Prostate gland (tissue), 2 donors: Measurements from ENCODE around the gene PNMA6A.

Source experiments
- CTCF ChIP-seq, 4 experiments: fragments of 200-600 bp in 2 of 4; fragments of 450-650 bp in 2 of 4; sonication (generic) in 2 of 4; IDR thresholded peaks; 1 replicate in 3 of 4; 2 replicates in 1 of 4; pipeline ENCODE4 v1.5.1; 2016 to 2019; ENCODE audit warnings: antibody characterized with exemption in 4 of 4, mild to moderate bottlenecking in 2 of 4, moderate library complexity in 2 of 4
- POLR2A ChIP-seq: fragments of 450-650 bp; IDR thresholded peaks from one replicate; pipeline ENCODE4 v1.6.1; 2016; ENCODE audit warnings: antibody characterized with exemption, mild to moderate bottlenecking
- POLR2AphosphoS5 ChIP-seq: sonication (generic); formaldehyde crosslinking; IDR thresholded peaks from one replicate; pipeline ENCODE4 v1.6.1; 2017; ENCODE audit warnings: antibody characterized with exemption

DNA sequence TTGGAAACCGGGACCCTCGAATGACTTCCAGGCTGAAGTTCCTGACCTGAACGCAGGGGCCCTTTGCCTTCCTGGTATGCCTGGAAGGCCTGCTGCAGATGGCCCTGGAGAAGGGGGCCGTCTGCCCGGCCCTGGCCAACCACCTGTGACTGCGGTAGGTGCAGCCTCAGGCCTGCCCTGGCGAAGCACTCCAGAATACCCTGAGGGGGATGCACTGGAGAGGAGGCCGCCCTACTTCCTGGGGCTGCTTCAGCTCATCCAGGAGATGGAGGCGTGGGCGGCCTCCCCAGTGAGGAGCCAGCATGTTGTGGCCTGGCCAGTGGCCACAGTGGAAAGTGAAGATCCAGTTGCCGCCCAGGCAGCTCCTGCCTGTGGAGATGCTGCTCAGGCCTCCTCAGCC, 42.4 kb upstream of the PNMA6A start:
- TF ChIP-seq CTCF (IDR thresholded peaks at IDR 0.05) (no peak), POLR2A (no peak), POLR2AphosphoS5 (no peak)
